Measurements from ENCODE around the gene DNAJA3.

The DNAJA3 gene

GRCh38 chr16:4467916-4468315 is 42.2 kb downstream of the DNAJA3 start:
- H3K4me3 ChIP-seq (ENCODE audit: low read depth, low read length): no peak overlapping the region
- TF ChIP-seq CTCF (IDR thresholded peaks at IDR 0.05; ENCODE audit: borderline replicate concordance, insufficient read depth, low read depth, low read length): no peak

GRCh38 chr16:4468972-4469371 is 43.3 kb downstream of the DNAJA3 start:
- TF ChIP-seq CTCF (IDR thresholded peaks at IDR 0.05; ENCODE audit: borderline replicate concordance, insufficient read depth, low read depth, low read length): no peak
- H3K4me3 ChIP-seq (ENCODE audit: low read depth, low read length): no peak overlapping the region

GRCh38 chr16:4471869-4472268 is 46.2 kb downstream of the DNAJA3 start:
- TF ChIP-seq CTCF (IDR thresholded peaks at IDR 0.05; ENCODE audit: borderline replicate concordance, insufficient read depth, low read depth, low read length): no peak
- no peak overlapping the region for H3K4me3 ChIP-seq (ENCODE audit: low read depth, low read length)

GRCh38 chr16:4472880-4473279 is 47.2 kb downstream of the DNAJA3 start:
- no peak for TF ChIP-seq CTCF (IDR thresholded peaks at IDR 0.05; ENCODE audit: borderline replicate concordance, insufficient read depth, low read depth, low read length)
- no peak overlapping the region for H3K4me3 ChIP-seq (ENCODE audit: low read depth, low read length)

- TF ChIP-seq CTCF (IDR thresholded peaks at IDR 0.05; ENCODE audit: borderline replicate concordance, insufficient read depth, low read depth, low read length): no peak
- H3K4me3 ChIP-seq (ENCODE audit: low read depth, low read length): peak within 1 kb of the TSS; percentile 70
Observed at GRCh38 chr16:4474192-4474961, 48.7 kb downstream of the DNAJA3 start, which contains the start of gene NMRAL1. TSS of gene NMRAL1 (minus strand) at chr16:4474625. CDS start at chr16:4474132, 493 bp downstream.

GRCh38 chr16:4475880-4476788 is 50.5 kb downstream of the DNAJA3 start, which contains the start of gene HMOX2:
TSS of gene HMOX2 (plus strand) at chr16:4476398. CDS start at chr16:4505525, 29,127 bp downstream.
- peak; percentile 57 for TF ChIP-seq CTCF (IDR thresholded peaks at IDR 0.05; ENCODE audit: borderline replicate concordance, insufficient read depth, low read depth, low read length)
- H3K4me3 ChIP-seq (ENCODE audit: low read depth, low read length): peak within 1 kb of the TSS; percentile 94
